ENCODE results near the gene PDE1C. TPM values are rescaled to one million over a fixed set of nuclear protein-coding genes. Genes with fewer than 3 reads are reported as not detected.

PDE1C gene
- polyA plus RNA-seq, 1 of the 3 experiments (the other 2 are of a cell fraction) = 4.6 TPM

GRCh38 chr7:32089678-32090077 is 19.5 kb upstream of the PDE1C start:
- POLR2A ChIA-PET = no interaction called here
- no peak for TF ChIP-seq USF2 (IDR thresholded peaks at IDR 0.05; ENCODE audit: borderline replicate concordance, low read depth, low read length)
- TF ChIP-seq POLR2AphosphoS5 (IDR thresholded peaks at IDR 0.05; ENCODE audit: low read depth, low read length) = no peak
- TF ChIP-seq FOSL2 (IDR thresholded peaks at IDR 0.05; ENCODE audit: borderline replicate concordance, low read depth) = no peak
- TF ChIP-seq IRF3 (IDR thresholded peaks at IDR 0.05; ENCODE audit: low read depth, low read length) = no peak
- no peak for TF ChIP-seq TEAD4 (IDR thresholded peaks at IDR 0.05; ENCODE audit: borderline replicate concordance, insufficient read depth)
- TF ChIP-seq, protein P1, sequence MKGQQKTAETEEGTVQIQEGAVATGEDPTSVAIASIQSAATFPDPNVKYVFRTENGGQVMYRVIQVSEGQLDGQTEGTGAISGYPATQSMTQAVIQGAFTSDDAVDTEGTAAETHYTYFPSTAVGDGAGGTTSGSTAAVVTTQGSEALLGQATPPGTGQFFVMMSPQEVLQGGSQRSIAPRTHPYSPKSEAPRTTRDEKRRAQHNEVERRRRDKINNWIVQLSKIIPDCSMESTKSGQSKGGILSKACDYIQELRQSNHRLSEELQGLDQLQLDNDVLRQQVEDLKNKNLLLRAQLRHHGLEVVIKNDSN (IDR thresholded peaks at IDR 0.05; ENCODE audit: borderline replicate concordance, low read depth) = no peak
- TF ChIP-seq RXRA (IDR thresholded peaks at IDR 0.05; ENCODE audit: borderline replicate concordance, low read depth) = no peak
- TF ChIP-seq SIN3A (IDR thresholded peaks at IDR 0.05; ENCODE audit: borderline replicate concordance, low read depth, low read length) = no peak
- no peak for TF ChIP-seq GABPA (IDR thresholded peaks at IDR 0.05; ENCODE audit: low read depth)
- H3K27me3 ChIP-seq (ENCODE audit: insufficient read depth) = no peaks in the 10 kb centered on the region
- CTCF ChIA-PET = interaction anchor here (0.8 kb wide), 1 partner anchor 1792 kb away, joined by 4 read pairs; no protein-coding TSS in a partner anchor
- H3K9ac ChIP-seq = no peak overlapping the region
- DNase-seq = no peak
- no peak overlapping the region for H3K4me2 ChIP-seq
- peaks cover 5% of the 10 kb centered on the region for H3F3A ChIP-seq (replicated peaks; ENCODE audit: insufficient read depth)
- H3K4me3 ChIP-seq (ENCODE audit: low read depth in 2 of 2, low read length in 1 of 2) = no peak overlapping the region
- no peaks in the 10 kb centered on the region for H3K79me2 ChIP-seq (ENCODE audit: insufficient read depth)
- no peaks in the 10 kb centered on the region for H3K9me3 ChIP-seq
- no peaks in the 10 kb centered on the region for H3K9me2 ChIP-seq
- no peaks in the 10 kb centered on the region; a peak in 1 of 4 replicates for H3K4me1 ChIP-seq (ENCODE audit: control insufficient read depth in 1 of 2, insufficient read depth in 2 of 2, low read depth in 1 of 2, low read length in 1 of 2)
- no peak overlapping the region for H3K27ac ChIP-seq (ENCODE audit: low read depth in 2 of 2, low read length in 1 of 2)
- no peaks in the 10 kb centered on the region for H4K20me1 ChIP-seq (ENCODE audit: insufficient read depth)
- no peak overlapping the region for H2AFZ ChIP-seq (ENCODE audit: low read depth)
- no peaks in the 10 kb centered on the region for H3K36me3 ChIP-seq (replicated peaks in 1 of 2; ENCODE audit: control insufficient read depth in 1 of 2, insufficient read depth in 2 of 2, low read length in 1 of 2)

DNA sequence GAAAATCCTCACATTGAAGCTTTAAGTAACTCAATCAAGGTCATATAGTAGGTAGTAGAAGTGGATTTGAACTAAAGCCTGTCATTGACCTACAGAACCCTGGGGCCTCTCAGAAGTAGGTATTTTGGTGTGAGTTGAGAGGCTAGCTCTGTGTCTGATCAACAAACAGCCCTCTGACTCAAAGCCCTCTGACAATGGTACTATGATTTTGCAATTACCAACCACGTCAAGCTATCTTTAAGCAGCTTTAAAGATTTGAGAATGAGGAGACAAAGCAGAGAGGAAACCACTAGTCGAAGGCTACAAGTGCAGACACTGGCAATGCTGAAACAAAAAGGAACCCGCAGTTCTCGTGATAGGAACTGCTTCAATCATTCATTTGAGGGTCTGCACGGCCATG is 19.0 kb upstream of the PDE1C start:
- Histone ChIP-seq H3K9me3 (no peaks in the 10 kb centered on the region), H4K20me1 (ENCODE audit: insufficient read depth) (no peaks in the 10 kb centered on the region), H2AFZ (ENCODE audit: low read depth) (no peak overlapping the region), H3F3A (replicated peaks; ENCODE audit: insufficient read depth) (peaks cover 5% of the 10 kb centered on the region), H3K36me3 (replicated peaks in 1 of 2; ENCODE audit: control insufficient read depth in 1 of 2, insufficient read depth in 2 of 2, low read length in 1 of 2) (no peaks in the 10 kb centered on the region), H3K4me1 (ENCODE audit: control insufficient read depth in 1 of 2, insufficient read depth in 2 of 2, low read depth in 1 of 2, low read length in 1 of 2) (no peaks in the 10 kb centered on the region; a peak in 1 of 4 replicates), H3K79me2 (ENCODE audit: insufficient read depth) (no peaks in the 10 kb centered on the region), H3K9ac (no peak overlapping the region), H3K27me3 (ENCODE audit: insufficient read depth) (no peaks in the 10 kb centered on the region), H3K9me2 (no peaks in the 10 kb centered on the region), H3K4me2 (no peak overlapping the region), H3K4me3 (ENCODE audit: low read depth in 2 of 2, low read length in 1 of 2) (no peak overlapping the region), H3K27ac (ENCODE audit: low read depth in 2 of 2, low read length in 1 of 2) (no peak overlapping the region)
- ChIA-PET CTCF (no interaction called here), POLR2A (no interaction called here)
- TF ChIP-seq SMC3 (IDR thresholded peaks at IDR 0.05; ENCODE audit: low read depth, low read length) = no peak
- no peak for TF ChIP-seq FOXJ3 (CRISPR knock-in tag; IDR thresholded peaks at IDR 0.05)
- no peak for TF ChIP-seq USF2 (IDR thresholded peaks at IDR 0.05; ENCODE audit: borderline replicate concordance, low read depth, low read length)
- TF ChIP-seq SIN3A (IDR thresholded peaks at IDR 0.05; ENCODE audit: borderline replicate concordance, low read depth, low read length) = no peak
- no peak for DNase-seq
- 19% methylated on average over 5 of the region's 5 CpGs for WGBS (ENCODE audit: low lambda C conversion rate)

Data from SK-N-SH (cell line).